Muscle layer of duodenum (tissue), 2 donors: Measurements from ENCODE around the gene NCOA1.
"Not testable (repeated sequence)": the region's sequence is repeated elsewhere in the genome, so short reads cannot be mapped to it uniquely, and the experiment has no call there.

ENCODE experiments used
- H3K27ac ChIP-seq: one replicate; pipeline ENCODE4 v1.7.0; 2013; ENCODE audit warnings: mild to moderate bottlenecking, low read length
- H3K27me3 ChIP-seq: one replicate; pipeline ENCODE4 v1.7.0; 2013; ENCODE audit warnings: low read depth, mild to moderate bottlenecking, control low read depth, low read length
- H3K36me3 ChIP-seq, 2 donors: one replicate each; pipeline ENCODE4 v1.7.0; 2013; ENCODE audit warnings: low read length in 2 of 2, control low read depth in 1 of 2, mild to moderate bottlenecking in 1 of 2; ENCODE audit not compliant: insufficient read depth in 2 of 2, control insufficient read depth in 1 of 2
- H3K4me1 ChIP-seq, 2 donors: one replicate each; pipeline ENCODE4 v1.7.0; 2013; ENCODE audit warnings: low read length in 2 of 2, mild to moderate bottlenecking in 2 of 2, control low read depth in 1 of 2, moderate library complexity in 1 of 2; ENCODE audit not compliant: insufficient read depth in 2 of 2, control insufficient read depth in 1 of 2
- H3K4me3 ChIP-seq, 2 donors: one replicate each; pipeline ENCODE4 v1.7.0; 2013; ENCODE audit warnings: low read length in 2 of 2, low read depth in 1 of 2, mild to moderate bottlenecking in 1 of 2
- H3K9me3 ChIP-seq, 2 donors: one replicate each; pipeline ENCODE4 v1.7.0; 2013; ENCODE audit warnings: low read length in 2 of 2, control low read depth in 1 of 2, mild to moderate bottlenecking in 1 of 2; ENCODE audit not compliant: control insufficient read depth in 1 of 2
- donor health status: healthy.

NCOA1 gene

DNA sequence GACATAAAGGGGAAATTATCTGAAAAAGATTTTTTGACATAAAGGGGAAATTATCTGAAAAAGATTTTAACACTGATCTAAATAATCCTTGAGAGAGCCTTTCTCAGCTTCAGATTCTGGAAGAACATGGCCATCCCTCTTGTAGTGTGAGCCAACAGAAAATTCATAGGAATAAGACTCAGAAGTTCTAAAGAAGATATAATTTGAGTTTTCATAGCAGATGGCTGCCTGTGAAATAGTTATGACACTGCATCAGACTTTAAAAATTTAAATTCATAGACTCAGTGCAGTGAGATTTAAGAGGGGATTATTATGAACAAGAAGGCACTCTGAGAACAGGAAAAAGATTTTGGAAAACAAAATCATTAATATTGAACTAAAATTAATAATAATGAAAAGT lies 50.6 kb downstream of the NCOA1 start:
- H3K27me3 ChIP-seq, result no peaks in the 10 kb centered on the region
- no peak overlapping the region for H3K27ac ChIP-seq

DNA sequence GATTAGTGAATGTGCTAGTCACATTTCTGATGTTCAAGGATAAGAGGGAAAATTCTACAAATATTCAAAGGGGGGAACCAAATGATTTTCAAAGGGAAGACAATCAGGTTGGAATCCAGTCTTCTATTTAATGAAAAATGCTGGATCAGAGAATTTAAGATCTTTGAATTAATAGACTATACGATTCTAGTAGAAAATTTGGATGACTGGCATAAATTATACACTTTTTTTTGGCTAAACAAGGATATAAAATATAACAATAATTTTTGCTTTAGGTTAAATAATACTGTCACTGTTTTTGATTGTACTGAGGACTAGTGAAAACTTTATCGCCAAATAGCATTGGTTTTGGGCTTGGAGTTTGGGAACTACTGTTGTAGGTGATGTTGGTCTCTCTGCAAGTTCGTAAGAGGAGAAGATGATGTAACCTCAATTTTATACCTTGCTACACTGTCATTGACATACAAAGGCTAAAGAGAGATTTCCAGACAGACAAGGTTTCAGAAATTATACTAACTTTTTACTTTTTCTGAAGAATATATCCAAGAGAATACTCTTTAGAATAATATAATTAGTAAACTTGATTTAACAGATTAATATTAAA lies 51.3 kb downstream of the NCOA1 start:
- Histone ChIP-seq H3K4me1 (no peaks in the 10 kb centered on the region), H3K27me3 (no peaks in the 10 kb centered on the region), H3K36me3 (no peaks in the 10 kb centered on the region), H3K27ac (no peak overlapping the region), H3K9me3 (no peaks in the 10 kb centered on the region), H3K4me3 (no peak overlapping the region)

More for the DNA sequence above, 50.6 kb downstream of the NCOA1 start:
- no peak overlapping the region for H3K4me3 ChIP-seq
- peaks cover 0 to 4% of the 10 kb centered on the region in 2 donors for H3K36me3 ChIP-seq
- H3K9me3 ChIP-seq, result no peaks in the 10 kb centered on the region
- H3K4me1 ChIP-seq, result no peaks in the 10 kb centered on the region

DNA sequence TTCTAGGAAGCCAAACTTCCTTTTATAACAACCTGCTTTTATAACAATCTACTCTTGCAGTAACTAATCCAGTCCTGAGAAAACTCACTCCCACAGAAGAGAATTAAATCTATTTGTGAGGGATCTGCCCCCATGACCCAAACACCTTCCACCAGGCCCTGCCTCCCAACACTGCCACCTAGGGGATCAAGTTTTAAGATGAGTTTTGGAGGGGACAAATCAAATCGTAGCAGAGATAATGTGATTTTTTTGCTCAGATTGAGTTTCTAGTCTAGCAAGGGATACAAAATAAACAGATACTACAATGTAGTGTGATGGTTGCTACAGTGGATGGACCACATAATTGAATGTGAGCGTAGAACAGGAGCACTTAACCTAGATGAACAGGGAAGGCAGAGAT lies 52.2 kb downstream of the NCOA1 start:
- Histone ChIP-seq H3K4me1 (no peaks in the 10 kb centered on the region), H3K36me3 (no peaks in the 10 kb centered on the region), H3K27me3 (no peaks in the 10 kb centered on the region), H3K27ac (no peak overlapping the region), H3K9me3 (no peaks in the 10 kb centered on the region), H3K4me3 (no peak overlapping the region)

DNA sequence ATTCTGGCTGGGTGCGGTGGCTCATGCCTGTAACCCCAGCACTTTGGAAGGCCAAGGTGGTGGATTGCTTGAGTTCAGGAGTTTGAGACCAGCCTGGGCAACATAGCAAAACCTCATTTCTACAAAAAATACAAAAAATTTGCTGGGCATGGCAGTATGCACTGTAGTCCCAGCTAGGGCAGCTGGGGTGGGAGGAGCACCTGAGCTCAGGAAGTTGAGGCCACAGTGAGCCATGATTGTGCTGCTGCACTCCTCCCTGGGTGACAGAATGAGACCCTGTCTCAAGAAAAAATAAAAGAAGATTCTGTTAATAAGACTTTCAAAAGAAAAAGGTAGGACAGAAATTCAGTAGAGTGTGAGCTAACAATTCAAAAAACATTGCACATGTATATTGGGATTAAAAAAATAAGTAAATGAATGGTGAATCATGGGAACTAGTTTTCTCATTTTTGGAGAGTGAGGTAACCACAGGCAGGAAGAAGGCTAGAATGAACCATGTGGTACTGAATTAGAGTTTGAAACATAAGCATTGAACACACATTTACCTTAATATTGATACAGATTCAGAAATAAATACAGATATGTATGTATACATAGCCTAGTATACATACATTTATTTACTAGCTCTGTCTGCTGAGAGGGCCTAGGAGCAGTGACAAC lies 53.5 kb downstream of the NCOA1 start:
- Histone ChIP-seq H3K4me3 (no peak overlapping the region), H3K27ac (no peak overlapping the region), H3K36me3 (no peaks in the 10 kb centered on the region), H3K9me3 (no peaks in the 10 kb centered on the region), H3K27me3 (no peaks in the 10 kb centered on the region), H3K4me1 (no peaks in the 10 kb centered on the region)

DNA sequence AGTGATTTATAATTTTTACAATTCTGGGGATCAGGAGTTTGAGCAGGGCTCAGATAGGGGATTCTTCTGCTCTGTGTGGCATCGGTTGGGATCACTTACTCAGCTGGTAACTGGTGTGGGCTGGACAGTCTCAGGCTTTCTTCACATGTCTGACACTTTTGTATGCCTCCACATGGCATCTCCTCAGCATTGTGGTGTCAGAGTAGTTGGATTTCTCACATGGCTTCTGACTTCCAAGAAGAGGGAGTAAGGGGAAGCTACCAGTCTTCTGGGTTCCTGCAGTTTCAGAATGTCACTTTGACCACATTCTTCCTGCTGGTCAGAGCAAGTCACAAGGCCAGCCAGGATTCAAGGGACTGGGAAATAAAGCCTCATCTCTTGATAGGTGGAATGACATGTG lies 55.6 kb downstream of the NCOA1 start:
- Histone ChIP-seq H3K9me3 (no peaks in the 10 kb centered on the region), H3K36me3 (no peaks in the 10 kb centered on the region), H3K4me1 (no peaks in the 10 kb centered on the region), H3K4me3 (no peak overlapping the region), H3K27ac (no peak overlapping the region), H3K27me3 (no peaks in the 10 kb centered on the region)

DNA sequence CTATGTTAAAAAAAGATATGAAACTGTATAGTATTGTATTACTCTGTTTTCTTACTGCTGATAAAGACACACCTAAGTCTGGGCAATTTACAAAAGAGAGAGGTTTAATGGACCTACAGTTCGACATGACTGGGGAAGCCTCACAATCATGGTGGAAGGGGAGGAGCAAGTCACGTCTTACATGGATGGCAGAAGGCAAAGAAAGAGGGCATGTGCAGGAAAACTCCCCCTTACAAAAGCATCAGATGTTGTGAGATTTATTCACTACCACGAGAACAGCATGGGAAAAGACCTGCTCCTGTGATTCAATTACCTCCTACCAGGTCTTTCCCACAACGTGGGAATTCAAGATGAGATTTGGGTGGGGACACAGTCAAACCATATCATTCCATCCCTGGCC lies 57.0 kb downstream of the NCOA1 start:
- Histone ChIP-seq H3K36me3 (no peaks in the 10 kb centered on the region), H3K9me3 (no peaks in the 10 kb centered on the region), H3K4me3 (no peak overlapping the region), H3K27me3 (no peaks in the 10 kb centered on the region), H3K4me1 (no peaks in the 10 kb centered on the region), H3K27ac (no peak overlapping the region)

DNA sequence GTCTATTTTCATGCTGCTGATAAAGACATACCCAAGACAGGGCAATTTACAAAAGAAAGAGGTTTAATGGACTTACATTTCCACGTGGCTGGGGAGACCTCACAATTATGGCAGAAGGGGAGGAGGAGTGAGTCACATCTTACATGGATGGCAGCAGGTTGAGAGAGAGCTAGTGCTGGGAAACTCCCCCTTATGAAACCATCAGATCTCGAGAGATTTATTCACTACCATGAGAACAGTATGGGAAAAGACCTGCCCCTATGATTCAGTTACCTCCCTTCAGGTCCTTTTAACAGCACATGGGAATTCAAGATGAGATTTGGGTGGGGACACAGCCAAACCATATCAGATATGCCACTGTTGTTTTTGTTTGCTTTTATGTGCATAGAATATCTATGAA lies 59.2 kb downstream of the NCOA1 start:
- H3K36me3 ChIP-seq, H3K4me1 ChIP-seq, H3K27me3 ChIP-seq, H3K9me3 ChIP-seq, H3K27ac ChIP-seq, H3K4me3 ChIP-seq: not testable (repeated sequence)

DNA sequence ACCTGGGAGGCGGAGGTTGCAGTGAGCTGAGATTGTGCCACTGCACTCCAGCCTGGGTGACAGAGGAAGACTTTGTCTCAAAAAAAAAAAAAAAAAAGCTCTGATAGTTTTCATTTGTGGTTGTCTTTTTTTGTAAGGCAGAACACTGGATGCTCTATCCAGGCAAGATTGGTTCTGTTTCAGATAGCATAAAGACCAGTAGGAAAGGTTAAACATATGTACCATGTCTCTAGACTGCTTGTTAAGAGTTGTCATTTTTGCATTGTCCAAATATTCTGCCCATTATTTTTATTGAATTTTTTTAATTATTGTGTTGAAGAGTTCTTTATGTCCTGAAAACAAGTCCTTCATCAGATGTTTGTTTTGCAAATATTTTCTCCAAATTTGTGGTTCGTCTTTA lies 60.0 kb downstream of the NCOA1 start:
- Histone ChIP-seq H3K36me3 (peaks cover 0 to 2% of the 10 kb centered on the region in 2 donors), H3K27ac (no peak overlapping the region), H3K4me3 (no peak overlapping the region), H3K9me3 (no peaks in the 10 kb centered on the region), H3K4me1 (no peaks in the 10 kb centered on the region), H3K27me3 (no peaks in the 10 kb centered on the region)

DNA sequence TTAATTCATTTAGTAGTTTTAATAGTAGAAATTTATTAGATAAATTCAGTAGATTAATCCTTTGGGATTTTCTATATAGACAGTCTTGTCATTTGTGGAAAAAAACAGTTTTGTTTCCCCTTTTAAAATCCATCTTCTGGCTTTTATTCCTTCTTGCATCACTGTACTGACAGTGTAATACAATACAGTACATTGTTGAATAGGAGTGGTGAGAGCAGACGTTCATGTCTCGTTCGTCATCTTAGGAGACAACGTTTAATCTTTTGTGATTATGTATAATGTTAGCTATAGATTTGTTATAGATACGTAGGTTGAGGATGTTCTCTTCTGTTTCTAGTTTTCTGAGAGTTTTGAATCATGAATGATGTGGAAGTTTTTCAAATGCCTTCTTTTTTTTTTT lies 61.8 kb downstream of the NCOA1 start:
- Histone ChIP-seq H3K4me3 (no peak overlapping the region), H3K9me3 (no peaks in the 10 kb centered on the region), H3K27ac (no peak overlapping the region), H3K27me3 (no peaks in the 10 kb centered on the region), H3K36me3 (peaks cover 0 to 5% of the 10 kb centered on the region in 2 donors), H3K4me1 (no peaks in the 10 kb centered on the region)

DNA sequence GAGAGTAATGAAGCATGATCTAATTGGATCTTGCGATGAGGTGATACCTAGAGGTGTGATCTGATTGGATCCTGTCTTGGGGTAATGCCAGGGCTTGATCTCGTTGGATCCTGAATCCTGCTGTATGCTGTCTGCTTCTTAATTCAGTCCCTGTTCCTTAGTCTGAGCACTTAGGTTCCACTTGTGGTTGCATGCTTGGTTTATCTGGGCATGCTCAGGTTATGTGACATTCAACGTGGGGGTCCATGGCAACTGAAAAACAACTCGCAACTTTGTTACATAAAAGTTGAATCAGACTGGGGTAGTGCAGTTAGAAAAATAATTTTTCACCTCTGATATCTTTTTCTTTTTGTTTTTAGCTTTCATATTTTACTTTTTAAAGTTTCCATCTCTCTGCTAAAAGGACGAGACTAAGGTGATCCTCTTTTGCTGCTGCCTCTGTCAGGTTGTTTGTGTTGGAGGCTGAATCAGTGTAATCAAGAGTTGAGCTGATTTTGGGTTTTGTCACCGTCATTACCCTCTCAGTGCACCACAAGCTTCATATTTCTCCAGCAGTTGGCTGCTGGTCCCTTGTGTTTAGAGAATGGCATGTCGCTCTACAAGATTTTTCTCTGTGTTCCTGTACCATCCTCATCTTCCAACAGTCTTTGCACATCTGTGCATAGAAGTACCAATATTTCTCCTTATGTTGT lies 67.9 kb downstream of the NCOA1 start:
- H3K4me3 ChIP-seq, result no peak overlapping the region
- no peaks in the 10 kb centered on the region for H3K27me3 ChIP-seq
- no peaks in the 10 kb centered on the region for H3K9me3 ChIP-seq
- H3K36me3 ChIP-seq, result peaks cover 0 to 5% of the 10 kb centered on the region in 2 donors
- no peak overlapping the region for H3K27ac ChIP-seq
- peaks cover 0 to 23% of the 10 kb centered on the region in 2 donors for H3K4me1 ChIP-seq

DNA sequence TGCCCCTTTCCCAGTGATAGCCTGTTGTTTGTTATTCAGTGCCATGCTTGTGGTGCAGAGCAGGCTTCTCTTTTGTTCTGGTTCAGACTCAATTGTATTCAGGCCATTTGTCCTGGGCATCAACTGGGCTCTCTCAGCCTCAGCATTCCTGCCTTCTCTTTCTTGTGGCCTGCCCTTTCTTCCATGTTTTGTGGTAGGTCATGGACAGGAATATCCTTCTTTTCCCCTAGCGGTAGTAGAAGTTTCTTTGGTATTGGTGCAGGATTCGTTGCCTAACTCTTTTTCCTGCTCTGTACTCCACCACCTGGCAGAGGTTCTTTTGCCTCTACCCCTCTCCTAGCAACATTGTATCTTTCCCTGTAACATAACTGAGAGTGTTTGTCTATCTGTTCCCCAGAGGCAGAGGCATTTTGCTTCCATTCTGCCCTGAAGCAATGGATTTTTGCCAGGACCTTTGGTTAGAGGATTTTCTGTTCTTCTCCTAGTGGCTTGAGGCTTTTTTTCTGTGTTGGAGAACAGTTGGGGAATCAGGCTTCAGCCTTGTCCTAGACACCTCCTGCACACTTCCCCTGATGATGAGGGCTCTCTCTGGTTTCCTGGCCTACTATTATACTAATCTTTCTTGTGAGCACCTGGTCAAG lies 68.5 kb downstream of the NCOA1 start:
- Histone ChIP-seq H3K27me3 (no peaks in the 10 kb centered on the region), H3K4me1 (peaks cover 0 to 23% of the 10 kb centered on the region in 2 donors), H3K9me3 (no peaks in the 10 kb centered on the region), H3K4me3 (no peak overlapping the region), H3K27ac (no peak overlapping the region), H3K36me3 (peaks cover 0 to 5% of the 10 kb centered on the region in 2 donors)
